ENCODE data around the gene CLDN5. TPM values are rescaled to one million over a fixed set of nuclear protein-coding genes. Genes with fewer than 3 reads are reported as not detected.

Gene CLDN5
- total RNA-seq, 4 donors from 2014 or later: 67.6 to 367 (median 162) TPM

DNA sequence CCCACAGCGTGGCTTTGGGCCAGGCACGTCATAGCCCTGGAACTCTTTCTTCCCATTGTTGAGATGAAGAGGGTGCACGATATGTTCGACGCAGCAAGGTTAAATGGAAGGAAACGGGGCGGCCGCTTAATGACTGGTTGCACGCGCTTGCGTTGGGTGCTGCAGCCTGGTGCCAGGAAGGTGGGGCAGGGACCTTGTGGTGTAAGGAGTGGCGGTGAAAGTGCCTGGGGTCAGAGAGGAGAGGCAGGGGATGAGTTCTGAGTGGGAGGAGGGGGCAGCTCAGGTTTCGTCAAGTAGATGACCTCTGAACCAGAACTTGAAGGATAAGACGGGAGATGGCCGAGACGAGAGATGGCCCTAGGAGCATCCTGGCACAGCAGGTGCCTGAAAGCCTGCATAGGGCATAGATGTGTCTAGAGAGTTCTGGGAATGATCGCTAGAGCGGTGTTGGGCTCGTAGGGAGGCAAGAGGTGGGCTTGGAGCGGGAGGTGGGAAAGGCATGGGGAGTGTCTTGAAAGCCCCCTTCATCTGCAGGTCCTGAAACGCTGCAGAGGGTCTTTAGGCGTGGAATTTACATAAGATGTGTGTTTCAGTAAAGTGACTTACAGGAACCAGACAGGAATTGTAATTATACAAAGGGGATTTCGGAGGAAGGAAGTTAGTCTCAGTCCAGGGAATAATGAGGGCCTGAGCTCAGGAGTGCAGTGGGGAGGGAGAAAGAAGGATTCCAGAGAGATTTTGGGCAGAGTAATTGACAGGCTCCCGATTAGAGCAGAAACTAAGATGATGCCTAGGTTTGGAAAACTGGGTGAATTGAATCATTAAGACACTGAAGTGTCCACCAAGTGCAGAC is 43.2 kb upstream of the CLDN5 start:
- TF ChIP-seq, protein P1, sequence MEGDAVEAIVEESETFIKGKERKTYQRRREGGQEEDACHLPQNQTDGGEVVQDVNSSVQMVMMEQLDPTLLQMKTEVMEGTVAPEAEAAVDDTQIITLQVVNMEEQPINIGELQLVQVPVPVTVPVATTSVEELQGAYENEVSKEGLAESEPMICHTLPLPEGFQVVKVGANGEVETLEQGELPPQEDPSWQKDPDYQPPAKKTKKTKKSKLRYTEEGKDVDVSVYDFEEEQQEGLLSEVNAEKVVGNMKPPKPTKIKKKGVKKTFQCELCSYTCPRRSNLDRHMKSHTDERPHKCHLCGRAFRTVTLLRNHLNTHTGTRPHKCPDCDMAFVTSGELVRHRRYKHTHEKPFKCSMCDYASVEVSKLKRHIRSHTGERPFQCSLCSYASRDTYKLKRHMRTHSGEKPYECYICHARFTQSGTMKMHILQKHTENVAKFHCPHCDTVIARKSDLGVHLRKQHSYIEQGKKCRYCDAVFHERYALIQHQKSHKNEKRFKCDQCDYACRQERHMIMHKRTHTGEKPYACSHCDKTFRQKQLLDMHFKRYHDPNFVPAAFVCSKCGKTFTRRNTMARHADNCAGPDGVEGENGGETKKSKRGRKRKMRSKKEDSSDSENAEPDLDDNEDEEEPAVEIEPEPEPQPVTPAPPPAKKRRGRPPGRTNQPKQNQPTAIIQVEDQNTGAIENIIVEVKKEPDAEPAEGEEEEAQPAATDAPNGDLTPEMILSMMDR (IDR thresholded peaks at IDR 0.05): no peak
- ATAC-seq (ENCODE audit: low FRiP score): peak; percentile 38
- DNase-seq (ENCODE audit: low spot score): no peak

DNA sequence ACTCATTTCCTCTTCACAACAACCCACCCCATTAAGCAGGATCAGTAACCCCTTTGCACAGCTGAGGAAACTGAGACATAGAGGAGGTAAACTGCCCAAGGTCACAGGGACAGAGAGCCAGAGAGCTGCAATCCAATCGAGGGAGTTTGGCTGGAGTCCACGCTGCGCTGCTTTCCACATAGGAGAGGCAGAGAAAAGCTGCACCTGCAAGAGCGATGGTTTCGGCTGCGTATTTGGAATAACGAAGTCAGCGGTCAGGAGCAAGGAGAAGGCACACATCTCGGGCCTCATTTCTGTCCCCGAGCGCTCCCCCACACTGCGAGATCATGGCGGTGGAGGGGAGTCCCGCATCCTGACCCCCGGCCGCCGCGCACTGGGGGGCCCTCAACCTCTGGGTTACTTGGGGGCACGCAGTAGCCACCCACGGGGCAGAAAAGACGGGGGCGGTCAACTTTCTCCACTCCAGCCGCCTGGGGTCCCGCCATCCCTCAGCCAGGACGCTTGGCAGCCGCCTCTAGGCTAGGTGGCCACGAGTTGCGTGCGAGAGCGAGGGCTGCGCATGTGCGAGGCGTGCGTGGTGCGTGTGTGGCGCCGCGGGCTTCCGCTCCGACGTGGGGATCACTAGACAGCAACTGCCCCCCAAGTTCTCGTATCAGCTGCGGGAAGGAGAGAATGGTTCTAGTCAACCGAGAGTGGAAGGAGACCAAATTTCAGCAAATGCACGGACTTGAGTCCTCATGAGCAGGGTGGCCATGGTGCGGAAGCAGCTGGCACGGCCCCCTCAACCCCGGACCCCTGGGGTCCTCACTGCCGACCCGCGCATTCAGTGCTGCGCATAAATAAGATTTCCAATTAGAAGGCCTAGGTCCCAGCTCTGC is 42.3 kb upstream of the CLDN5 start:
- TF ChIP-seq, protein P1 (IDR thresholded peaks at IDR 0.05): no peak
- no peak for ATAC-seq (ENCODE audit: low FRiP score)
- DNase-seq (ENCODE audit: low spot score): no peak

DNA sequence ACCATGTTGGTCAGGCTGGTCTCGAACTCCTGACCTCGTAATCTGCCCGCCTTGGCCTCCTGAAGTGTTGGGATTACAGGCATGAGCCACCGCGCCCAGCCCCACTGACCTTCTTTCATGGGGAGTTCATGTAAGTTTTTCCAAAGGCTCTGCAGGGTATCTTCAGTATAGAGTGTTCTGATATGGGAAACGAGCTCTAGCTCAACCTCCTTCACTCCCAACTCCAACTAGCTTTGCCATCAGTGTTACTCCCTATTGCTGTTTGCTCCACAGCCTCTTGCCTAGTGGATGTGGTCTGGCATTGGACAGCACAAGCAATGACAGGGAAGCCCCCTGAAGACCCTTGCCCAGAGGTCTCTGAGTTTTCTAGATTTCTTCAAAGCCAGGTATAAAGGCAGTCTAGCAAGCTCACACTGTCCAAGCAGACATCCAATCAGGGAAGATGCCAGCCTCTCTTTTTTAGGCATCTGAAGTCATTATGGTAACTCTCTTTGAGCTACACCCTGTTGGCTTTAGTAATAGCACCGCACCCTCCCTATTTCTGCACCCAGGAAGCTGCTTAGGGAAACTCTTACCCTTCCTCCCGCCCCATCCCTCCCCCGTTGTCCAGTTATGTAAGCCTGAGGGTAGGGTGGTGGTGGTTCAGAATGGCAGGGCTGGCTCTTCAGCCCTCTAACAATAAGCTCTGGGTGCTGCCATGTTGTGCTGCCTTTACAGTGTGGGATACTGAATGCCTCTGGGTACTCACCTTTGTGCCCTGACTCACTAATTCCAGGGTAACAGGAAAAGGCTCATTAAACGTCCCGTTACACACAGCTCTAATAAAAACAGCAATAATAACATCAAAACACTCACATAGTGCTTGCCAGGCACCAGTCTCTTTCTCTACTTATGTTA is 41.4 kb upstream of the CLDN5 start:
- TF ChIP-seq, protein P1 (IDR thresholded peaks at IDR 0.05): no peak
- DNase-seq (ENCODE audit: low spot score) (no peak), ATAC-seq (ENCODE audit: low FRiP score) (no peak)

DNA sequence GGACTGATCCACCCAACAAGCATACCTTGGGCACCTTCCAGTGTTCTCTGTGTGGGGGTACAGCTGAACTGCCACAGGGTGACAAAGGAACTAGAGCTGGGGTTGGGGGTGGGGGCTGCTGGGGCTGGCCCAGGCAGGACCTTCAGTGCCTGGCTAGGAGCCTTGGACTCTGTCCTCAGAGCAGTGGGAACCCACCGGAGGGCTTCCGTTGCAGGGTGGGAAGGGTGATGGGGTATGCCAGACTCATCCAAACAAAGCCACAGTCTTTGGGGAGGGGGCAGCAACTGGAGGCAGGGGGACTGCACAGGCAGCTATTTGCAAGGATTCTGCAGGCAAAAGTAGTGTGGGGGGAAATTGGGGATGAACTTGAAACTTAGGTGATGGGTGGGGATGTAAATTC is 35.7 kb upstream of the CLDN5 start:
- ATAC-seq (ENCODE audit: low FRiP score): no peak
- TF ChIP-seq, protein P1 (IDR thresholded peaks at IDR 0.05): no peak
- DNase-seq (ENCODE audit: low spot score): no peak

DNA sequence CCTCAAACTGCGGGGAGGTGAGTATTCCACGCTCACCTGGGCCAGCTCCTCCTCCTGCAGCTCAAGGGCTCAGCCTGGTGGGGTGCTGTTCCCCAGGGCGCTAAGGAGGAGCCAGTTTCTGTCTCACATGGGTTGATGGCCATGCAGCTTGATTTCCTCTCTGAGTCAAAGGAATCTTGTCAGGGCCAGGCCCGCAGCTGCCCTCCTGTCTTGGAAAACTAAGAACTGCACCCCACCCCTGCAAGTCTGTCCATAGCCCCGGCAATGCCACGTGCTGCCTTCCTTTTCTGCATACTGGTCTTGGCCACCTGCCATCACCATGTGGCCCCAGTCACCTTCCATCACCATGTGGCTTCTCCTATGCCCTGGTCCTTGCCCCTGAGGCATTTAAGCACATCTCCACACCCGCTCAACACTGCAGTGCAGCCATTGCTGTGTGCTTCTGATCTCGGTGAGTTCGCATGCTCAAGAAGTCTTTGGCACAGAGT is 35.2 kb upstream of the CLDN5 start:
- ATAC-seq (ENCODE audit: low FRiP score) (no peak), DNase-seq (ENCODE audit: low spot score) (no peak)
- TF ChIP-seq, protein P1 (IDR thresholded peaks at IDR 0.05): no peak

DNA sequence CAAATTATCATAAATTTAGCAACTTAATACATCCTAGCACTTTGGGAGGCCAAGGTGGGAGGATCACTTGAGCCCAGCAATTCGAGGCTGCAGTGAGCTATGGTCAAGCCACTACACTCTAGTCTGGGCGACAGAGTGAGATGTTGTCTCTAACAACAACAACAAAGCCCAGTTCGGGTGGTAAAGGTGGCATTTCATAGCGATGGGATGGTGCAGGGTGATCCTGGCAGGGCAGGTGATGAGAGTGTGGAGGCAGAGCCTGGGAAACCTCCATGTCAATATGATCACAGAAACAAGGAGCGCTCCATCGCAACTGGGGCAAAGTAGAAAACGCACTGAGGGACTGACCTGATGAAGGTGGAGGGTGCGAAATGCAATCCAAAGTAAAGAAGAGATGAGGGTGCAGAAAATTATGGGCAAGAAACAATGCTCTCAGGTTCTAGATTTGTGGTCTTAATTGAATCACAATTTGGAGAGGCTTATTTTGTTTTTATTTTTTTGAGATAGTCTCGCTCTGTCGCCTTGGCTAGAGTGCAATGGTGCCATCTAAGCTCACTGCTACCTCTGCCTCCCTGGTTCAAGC is 32.8 kb upstream of the CLDN5 start:
- no peak for ATAC-seq (ENCODE audit: low FRiP score)
- no peak for DNase-seq (ENCODE audit: low spot score)
- TF ChIP-seq, protein P1 (IDR thresholded peaks at IDR 0.05): no peak

Measured in omental fat pad (tissue), 4 donors.